Activated CD4-positive, alpha-beta T cell treated with anti-CD3 and anti-CD28 coated beads, Interleukin-2, amount 50 U/mL, for 48 hours (primary cell): ENCODE measurements around the gene CCT6B.
"Not testable (repeated sequence)": the region's sequence is repeated elsewhere in the genome, so short reads cannot be mapped to it uniquely, and the experiment has no call there.

Experiments
- DNase-seq, 2 experiments: peaks; one replicate each; pipeline ENCODE4 v3.0.0-alpha.2; 2020

The CCT6B gene

GRCh38 chr17:34980353-34980680 lies 19.1 kb upstream of the CCT6B start, which contains the start of gene LIG3:
Gene LIG3 (plus strand): TSS chr17:34980512. CDS start chr17:34983006, 2,494 bp downstream.
- peak; percentile 95 to 96 for DNase-seq

- DNase-seq: no peak
Measured at GRCh38 chr17:34979650-34980352, 18.5 kb upstream of the CCT6B start.

DNA sequence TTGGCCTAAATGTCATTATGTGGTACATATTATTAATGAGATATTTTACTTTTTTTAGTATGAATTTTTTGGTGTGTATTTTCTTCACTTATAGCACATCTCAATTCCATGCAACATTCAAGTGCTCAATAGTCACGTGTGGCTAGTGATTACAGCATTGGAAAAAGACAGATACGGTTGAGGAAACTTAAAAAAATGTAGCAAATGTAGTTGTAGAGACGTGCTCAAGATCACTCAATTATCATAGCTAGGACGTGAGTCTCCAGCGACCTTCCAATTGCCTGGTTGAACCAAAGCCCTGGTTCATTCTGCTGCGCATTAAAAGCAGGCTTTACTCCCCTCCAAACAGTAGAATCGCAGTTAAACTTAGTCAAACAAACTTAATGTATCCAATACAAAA lies 17.9 kb upstream of the CCT6B start:
- DNase-seq: no peak

DNA sequence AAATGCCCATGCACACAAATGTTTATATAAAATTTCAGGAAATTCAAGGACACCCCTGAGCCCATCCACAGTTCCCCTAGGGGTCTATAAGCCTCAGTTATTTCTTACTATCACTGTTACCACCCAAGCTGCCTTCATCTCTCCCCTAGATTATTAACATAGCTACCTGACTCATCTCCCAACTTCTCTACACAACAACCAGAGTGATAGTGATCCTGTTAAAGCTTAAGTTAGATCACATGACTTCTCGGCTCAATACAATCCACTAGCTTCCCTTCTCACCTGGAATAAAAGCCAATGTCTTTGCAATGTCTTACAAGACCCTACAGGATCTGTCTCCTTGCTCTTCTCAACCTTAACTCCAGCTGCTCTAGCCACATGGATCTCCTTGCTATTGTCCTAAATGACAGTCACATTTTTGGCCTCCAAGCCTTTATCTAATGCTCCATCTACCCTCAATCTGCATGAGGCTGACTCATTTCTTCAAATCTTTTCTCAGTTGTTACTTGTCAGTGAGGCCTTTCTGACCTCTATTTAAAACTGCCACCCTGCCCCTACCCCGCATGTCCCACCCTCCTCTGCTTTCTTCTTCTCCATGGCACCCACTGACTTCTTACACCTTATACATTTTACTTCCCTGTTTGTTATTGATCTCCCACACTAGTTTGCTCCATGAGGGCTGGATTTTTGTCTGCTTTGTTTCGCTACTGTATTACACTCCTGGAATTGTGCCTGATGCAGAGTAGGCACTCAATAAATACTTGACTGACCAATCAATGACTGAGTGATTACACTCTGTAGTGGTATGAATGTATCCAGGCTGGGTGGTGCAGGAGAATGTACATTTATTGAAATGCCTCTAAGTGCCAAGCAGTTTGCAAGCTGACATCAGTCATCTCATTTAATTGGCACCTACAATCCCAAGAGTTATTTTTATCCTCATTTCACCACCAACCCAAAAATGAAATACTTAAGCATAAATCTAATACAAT lies 13.8 kb upstream of the CCT6B start:
- DNase-seq: no peak

- DNase-seq: no peak
Measured at GRCh38 chr17:34974179-34974578, 12.9 kb upstream of the CCT6B start.

DNA sequence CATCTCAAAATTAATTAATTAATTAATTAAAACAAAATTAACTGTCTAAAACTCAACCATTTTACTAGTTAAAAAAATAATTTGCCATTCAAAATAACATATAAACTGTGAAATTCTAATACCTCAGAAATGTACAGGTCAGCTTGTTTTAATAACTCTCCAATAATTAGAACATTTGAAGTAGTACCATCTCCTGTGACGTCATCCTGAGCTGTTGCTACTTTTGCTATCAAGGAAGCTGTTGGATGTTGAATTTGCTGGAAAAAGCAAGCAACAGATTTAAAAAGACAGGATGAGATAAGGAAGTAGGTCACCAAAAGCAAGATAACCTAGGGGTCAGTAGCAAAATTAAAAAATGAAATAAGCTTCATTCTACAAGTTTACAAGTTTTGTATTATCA lies 2.8 kb downstream of the CCT6B start:
- DNase-seq: no peak

DNA sequence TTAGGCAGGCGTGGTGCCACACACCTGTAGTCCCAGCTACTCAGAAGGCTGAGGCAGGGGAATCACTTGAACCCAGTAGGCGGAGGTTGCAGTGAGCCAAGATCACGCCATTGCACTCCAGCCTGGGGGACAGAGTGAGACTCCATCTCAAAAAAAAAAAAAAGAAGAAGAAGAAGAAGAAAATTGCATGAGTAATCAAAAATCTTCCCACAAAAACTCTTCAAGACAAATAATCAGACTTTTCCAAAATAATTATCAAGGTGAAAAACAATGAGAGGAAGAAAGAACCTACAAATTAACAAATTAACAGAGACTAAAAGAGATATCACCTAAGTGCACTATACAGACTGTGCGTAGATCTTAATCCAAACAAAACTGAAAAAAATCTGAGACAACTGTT lies 10.5 kb downstream of the CCT6B start:
- not testable (repeated sequence) for DNase-seq

GRCh38 chr17:34930283-34930682 lies 31.0 kb downstream of the CCT6B start:
- no peak for DNase-seq

- DNase-seq: no peak
Measured at GRCh38 chr17:34926661-34927060, 34.6 kb downstream of the CCT6B start.

DNA sequence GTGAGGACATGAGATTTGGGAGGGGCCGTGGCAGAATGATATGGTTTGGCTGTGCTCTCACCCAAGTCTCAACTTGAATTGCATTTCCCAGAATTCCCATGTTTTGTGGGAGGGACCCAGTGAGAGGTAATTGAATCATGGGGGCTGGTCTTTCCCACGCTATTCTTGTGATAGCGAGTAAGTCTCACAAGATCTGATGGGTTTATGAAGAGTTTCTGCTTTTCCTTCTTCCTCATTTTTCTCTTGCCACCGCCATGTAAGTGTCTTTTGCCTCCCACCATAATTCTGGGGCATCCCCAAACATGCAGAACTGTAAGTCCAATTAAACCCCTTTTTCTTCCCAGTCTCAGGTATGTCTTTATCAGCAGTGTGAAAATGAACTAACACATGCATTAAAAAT lies 40.6 kb downstream of the CCT6B start:
- no peak for DNase-seq

- DNase-seq: no peak
Measured at GRCh38 chr17:34917381-34917780, 43.9 kb downstream of the CCT6B start.

- no peak for DNase-seq
Measured at GRCh38 chr17:34916120-34916519, 45.1 kb downstream of the CCT6B start.

GRCh38 chr17:34913001-34913400 lies 48.3 kb downstream of the CCT6B start:
- DNase-seq: no peak

- no peak for DNase-seq
Measured at GRCh38 chr17:34909040-34909439, 52.2 kb downstream of the CCT6B start.

DNA sequence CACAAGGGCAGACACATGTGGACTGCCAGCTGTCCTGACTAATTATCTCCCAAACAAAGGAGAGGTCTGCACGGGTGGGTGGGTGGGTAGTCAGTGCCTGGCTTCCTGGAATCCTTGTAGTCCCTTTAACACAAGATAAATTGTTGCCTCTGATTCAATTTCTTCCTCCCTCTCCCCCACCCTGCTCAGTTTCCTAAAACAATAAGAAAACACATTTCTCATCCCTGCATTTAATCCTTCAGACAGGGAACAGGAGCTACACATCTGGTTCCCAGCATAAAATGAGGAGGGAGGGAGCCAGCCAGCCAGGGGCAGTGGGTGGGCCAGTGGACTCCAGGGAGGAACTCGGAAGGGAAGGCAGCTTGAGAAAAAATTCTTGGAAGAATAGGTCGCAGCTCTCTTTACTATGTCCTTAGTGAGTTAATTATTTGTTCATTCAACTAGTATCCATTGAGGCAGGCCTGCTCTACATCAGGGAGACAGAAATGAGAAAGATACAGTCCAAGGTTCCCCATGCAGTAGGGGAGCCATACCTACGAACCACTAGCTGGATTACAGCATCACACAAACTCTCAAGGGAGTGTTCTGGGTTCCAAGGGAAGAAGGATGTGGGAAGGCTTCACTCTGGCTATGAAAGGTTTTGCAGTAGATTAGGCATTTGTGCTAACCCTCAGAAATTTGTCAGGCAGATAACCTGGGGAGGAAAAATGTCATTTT lies 58.3 kb downstream of the CCT6B start:
- no peak for DNase-seq

- DNase-seq: no peak
Measured at GRCh38 chr17:34899643-34900291, 61.5 kb downstream of the CCT6B start.

- no peak for DNase-seq
Measured at GRCh38 chr17:34895383-34895782, 65.9 kb downstream of the CCT6B start.

GRCh38 chr17:34894964-34895363 lies 66.3 kb downstream of the CCT6B start:
- DNase-seq: no peak

DNA sequence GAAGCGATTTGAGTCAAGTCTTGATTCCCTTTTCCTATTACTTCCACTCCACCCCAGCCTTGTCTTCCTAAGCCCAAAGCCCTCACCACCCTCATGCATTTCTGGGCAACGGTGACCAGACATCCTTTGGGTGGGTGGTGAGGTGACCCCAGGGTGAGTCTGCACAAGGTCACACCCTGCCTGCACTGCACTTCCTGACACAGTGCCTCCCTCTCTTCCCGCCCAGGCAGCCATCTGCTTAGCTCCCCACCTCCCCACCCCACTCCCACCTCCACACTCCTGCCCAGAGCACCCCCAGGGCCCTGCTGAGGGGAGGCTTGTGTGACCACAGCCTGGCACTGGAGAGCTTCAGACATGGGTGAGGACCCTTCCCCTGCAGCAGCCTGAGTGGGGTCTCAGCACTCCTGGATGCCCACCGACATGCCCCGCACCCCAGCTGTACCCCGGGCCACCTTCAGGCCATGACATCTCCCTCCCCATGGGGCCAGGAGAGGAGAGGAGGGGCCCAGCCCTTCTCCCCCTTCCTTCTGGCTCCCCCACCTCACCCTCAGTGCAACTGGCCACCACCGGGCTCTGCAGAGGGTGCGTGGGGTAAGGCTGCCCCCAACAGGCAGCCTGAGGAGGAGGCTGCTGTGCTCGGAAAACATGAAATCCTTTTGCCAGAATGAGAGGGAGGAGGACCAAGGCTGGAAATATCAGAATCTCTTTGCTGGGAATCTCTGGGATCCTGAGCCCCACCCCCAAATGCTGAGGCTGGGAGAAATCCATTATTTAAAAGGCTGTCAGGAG lies 68.6 kb downstream of the CCT6B start:
- DNase-seq: peak; percentile 8 to 30

- DNase-seq: no peak
Measured at GRCh38 chr17:34886831-34887230, 74.4 kb downstream of the CCT6B start.

DNA sequence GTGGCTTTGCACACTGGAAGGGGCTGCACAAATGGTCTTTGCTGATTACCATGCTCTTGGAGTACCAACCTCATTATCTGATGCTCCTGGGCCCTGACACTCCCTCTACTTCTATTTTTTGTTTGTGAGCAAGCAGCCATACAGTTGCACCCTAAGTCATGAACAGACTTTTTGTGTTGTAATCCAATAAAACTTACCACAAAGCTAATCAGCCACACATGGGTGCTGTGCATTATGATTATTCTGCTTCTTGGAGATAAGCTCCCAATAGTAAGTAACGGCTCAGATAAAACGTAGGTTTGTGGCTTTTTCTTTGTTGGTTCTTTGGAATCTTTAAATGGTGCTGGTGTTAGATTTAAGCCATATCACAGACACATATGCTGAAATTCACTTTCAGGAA lies 76.2 kb downstream of the CCT6B start:
- DNase-seq: no peak

DNA sequence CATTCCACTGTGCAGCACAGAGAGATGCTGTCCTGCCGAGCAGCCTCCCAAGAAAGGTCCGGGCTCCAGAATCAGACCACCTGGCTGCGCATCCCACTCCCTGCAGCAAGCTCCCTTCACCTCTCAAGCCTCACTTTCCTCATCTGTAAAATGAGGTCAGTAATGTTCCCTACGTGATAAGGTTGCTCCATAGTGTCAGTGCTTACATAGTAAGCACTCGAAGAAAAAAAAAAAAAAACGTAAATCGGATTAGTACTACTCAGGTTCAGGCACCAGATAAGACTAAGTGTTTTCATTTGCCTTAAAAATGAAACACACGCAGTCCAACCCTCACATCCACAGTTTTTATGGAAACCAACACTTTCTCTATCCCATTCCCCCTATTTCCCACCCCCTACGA lies 76.7 kb downstream of the CCT6B start:
- no peak for DNase-seq
